ENCODE data around the gene FRMD4A.

GRCh38 chr10:13961853-13962252, 368.9 kb downstream of the FRMD4A start:
- TF ChIP-seq CTCF (conservative IDR thresholded peaks at IDR 0.05 in 1 of 2, IDR thresholded peaks at IDR 0.05 in 1 of 2; ENCODE audit: extremely low read depth in 1 of 2, insufficient read depth in 1 of 2, low read depth in 1 of 2, low read length in 2 of 2) (no peak), EZH2 (IDR thresholded peaks at IDR 0.05; ENCODE audit: borderline replicate concordance, low read length) (no peak)
